NCI-H1436 (cell line): ENCODE data around the gene PYGM.
"Not testable (repeated sequence)": the region's sequence is repeated elsewhere in the genome, so short reads cannot be mapped to it uniquely, and the experiment has no call there.

Experiments
- DNase-seq: peaks from one replicate; lab custom pipeline; 2025; lab: John Stamatoyannopoulos, UW

Gene PYGM

DNA sequence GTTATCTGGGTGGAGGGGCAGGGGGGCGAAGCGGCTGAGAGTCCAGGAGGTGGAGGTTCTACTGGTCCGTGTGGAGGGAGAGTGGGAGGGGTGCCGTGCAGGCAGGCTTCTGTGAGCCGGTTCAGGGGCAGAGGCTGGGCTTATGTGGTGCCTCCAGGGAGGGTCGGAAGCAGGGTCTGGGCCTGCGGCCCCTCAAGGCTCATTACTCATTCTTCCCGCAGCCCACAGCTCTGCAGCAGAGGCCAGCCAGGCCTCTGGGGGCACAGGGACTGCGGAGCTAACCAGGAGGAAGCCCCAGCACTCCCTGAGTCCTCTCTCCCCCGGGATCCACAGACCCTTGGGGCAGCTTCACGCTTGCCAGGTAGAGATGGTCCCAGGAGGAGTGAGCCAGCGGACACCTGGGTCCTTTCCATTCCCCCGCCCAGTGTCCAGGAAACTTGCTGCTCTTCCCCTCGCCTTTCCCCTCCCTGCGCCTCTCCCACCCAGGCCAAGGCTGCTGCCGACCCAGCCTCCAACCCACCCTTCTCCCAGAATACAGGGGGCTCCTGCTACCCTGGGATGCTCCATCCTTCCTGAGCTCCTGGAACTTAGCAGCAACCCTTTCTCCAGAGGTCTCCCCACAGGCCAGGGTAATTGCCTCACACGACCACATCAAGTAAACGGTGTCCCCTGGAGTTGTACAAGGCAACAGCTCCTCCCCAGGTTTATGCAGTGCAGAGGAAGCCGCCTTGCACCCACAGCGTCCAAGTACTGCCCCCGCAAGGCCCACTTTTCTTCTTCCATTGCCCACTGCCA, 43.1 kb downstream of the PYGM start:
- DNase-seq = no peak

DNA sequence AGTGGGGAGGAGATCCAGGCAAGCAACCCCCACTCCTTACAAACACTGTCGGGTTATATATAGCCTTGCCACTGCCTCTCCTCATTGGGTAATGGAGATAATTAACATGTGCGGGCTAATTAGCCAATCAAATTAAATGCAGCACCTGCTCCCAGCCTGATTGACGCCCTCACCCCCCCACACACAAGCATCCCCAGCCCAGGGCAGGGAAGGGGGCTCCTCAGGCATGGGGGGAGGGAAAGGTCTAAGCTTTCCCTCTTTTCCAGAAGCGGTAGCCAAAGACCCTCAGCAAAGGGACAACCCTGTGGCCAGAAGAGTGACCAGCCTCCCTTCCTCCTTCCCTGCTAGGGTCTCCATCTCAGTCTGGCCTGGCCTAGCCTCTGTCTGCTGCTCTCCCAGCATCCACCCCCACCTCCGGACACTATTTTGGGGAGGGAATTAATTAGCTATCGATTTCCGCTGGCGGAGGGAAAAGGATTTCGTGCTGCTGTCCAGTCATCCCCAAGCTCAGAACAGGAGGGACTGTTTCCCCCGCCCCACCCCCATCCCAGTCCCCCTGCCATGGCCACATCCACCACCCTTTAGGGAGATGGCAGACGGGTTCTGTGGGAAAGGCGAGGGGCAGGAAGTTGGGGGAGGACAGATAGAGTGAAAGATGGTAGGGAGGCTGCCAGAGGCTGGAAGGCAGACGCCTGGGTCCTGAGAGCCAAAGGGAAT, 43.9 kb downstream of the PYGM start:
- DNase-seq = no peak

DNA sequence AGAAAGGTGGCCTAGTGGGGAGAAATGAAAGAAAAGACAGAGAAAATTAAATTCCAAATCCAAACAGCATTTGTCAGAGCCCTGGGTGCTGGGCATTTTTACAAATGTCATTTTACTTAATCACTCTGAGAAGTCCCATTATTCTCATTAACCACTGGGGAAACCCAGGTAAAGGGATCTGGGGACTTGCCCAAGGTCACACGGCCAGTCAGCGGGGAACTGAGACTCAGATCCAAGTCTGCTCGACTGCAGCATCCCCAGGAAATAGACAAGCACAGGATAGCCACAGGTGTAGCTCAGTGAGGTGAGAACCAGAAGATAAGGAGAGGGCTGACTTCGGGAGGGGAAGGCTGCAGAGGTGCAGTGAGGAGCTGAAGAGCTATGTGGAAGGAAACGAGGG, 44.7 kb downstream of the PYGM start:
- no peak for DNase-seq

DNA sequence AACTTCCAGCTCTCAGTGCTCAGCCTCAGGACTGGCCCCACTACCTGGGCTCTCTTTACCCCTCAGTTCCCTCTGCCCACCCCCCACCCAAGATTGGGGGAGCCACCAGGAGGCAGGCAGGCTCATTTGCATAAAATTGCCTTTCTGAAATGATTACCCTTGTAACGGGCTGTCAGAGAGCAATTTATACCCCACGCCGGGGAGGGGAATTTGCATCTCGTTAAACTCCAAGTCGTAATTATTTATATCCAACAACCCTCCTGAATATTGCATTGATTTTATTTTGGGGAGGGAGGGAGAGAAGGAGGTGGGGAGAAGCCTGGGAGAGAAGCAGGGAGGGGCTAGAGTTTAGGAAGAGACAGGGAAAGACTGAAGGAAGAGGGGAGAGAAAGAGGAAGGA, 45.1 kb downstream of the PYGM start:
- DNase-seq = no peak

DNA sequence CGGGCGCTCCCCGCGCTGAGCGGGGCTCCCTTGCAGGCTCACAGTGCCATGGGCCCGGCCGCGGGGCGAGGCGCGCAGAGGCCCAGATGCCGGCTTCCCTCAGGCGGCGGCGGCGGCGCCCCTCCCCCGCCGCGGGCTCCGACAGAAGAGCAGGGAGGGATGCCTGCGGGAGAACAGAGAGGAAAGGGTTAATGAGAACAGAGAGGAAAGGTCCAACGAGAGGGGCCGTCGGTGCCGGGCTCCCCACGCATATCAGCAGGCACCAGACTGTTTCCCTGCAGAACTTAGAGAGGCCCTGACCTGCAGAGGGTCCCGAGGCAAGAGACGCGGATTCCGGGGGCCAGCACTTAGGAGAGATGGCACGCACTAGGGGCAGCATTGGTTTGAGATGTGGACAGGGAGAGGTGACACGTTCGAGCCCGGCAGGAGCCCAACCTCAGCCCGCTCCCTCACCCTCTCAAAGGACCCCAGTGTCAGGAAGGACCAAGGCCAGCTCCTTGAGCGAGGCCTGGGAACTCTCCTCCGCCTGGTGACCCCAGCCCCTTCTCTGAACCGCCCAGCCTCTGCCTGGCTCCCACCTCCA, 45.9 kb downstream of the PYGM start:
- DNase-seq = no peak

DNA sequence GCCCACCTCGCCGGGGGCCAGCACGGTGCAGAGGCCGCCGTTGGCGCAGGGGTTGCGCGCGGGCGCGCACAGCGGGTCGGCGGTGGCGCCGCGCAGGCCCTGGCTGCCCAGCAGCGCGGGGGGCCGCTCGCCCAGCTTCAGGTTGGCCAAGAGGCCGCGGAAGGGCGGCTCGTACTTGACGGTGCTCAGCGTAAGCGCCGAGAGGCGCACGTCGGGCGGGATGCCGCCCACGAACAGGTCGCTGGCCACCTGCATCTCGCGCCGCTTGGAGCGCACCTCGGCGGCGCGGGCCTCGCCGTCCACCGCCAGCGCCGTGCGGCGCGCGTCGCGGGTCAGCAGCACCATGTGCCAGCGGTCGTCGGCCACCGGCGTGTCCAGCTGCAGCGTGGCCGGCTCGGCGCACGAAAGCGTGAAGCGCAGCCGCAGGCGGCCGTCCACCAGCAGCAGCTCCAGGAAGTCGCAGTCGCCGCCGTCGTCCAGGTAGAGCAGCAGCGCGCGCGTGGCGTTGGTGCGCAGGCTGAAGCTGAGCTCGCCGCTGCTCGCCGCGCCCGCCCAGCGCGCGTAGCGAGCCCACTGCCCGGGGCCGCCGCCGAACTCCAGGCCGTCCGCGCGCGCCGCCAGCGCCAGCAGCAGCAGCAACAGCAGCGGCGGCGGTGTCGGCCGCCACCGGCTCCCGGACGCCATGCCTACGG, 46.6 kb downstream of the PYGM start:
- DNase-seq = no peak

DNA sequence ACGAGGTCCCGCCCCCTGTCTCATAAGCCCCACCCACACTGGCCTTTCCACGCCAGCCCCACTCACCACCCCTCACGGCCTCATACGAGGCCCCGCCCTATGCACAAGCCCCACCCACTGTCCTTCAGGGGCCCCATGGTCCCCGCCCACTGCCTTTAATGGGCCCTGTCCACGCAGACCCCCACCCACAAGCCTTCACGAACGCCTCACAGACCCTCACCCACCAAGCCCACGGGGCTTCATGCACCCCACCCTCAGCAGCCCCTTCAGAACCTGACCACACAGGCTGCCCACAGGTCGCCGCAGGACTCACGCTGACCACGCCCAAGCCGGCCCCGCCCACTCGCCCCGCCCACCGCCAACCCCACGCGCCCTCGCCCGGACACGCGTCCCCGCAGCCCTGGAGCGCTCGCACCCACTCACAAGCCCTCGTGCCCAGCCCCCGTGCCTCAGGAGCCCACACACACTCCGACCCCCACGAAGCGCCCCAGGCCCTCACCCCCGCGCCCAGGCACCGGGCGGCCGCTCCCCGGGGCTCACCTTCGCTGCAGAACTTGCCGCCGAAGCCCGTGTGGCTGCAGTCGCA, 47.3 kb downstream of the PYGM start:
- DNase-seq = no peak

DNA sequence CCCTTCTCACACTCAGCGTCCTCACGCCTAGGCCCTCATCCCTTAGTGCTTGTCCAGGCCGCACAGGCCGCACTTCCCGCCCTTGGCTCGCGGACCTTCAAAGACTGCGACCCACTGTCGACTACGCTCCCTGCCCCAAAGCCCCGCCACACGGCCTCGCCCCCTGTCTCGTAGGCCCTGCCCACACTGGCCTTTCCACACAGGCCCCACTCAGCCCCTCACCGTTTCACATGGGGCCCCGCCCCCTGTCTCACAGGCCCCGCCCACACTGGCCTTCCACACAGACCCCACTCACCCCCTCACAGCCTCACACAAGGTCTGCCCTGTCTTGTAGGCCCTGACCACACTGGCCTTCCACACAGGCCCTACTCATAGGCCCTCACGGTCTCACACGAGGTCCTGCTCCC, 47.8 kb downstream of the PYGM start:
- DNase-seq = no peak

DNA sequence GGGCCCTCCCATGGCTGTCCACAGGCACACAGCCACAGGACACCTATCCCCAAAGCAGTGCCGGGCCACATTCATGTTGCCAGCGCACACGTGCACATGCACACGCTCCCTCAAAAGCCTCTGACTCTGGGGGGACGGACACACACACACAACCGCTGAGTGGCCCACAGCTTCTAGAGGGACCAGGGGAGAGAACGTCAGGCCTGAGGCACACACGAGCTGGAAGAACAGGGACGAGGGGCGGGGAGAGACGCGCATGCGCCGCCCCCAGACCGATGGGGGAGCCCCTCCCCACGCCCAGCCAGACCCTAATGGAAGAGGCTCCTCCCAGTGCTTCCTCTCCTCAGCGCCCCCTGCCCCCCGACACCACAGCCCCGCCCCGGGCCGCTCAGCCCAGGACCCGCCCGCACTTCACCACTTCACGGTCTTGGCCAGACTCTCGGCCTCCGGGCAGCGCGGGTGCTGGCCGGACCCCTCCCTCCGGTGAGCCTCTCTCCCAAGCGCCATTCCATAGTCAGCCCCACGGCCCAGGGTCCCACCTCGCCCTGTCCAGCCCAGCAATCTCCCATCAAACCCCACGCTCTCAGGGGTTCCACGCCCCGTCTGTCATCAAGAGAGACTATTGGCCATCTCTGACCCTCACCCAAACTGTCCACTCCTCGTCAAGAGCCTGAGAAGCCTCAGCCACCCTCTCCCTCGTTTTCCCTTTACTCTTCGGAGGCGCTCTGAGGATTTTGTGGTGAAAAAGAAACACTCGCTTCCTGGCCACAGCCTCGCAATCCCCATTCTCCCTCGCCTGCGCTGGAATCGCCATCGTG, 48.4 kb downstream of the PYGM start:
- DNase-seq = no peak

DNA sequence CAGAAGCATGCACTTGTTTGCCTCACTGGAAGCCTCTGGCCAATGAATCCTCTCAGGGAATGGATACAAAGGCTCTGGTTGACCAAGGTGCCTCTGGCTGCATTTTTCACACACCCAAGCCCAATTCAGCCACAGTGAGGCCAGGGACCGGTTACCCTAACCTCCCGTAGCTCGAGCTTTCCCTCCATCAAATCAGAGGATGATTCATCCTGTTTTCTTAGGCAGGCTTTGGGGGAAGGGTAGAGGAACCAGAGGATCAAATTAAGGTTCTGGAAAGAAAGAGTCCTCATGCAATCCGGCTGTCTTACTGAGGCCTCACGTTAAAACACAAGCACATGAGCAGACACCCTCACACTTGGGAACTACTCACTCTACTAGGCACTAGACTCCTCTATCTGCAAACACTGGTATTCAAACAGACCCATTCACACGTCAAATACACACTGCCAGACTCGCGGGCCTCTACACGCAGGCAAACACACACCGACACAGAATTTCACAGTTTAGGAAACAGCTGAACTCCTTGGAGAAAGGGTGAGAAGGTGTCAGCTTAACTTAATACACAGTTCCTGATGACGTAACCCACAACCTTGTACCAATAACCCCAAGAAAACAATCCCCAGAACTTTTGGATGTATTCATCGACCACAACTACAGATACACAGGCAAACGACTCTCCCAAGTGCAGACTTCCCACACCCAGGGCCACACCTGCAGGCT, 49.2 kb downstream of the PYGM start:
- DNase-seq = no peak

DNA sequence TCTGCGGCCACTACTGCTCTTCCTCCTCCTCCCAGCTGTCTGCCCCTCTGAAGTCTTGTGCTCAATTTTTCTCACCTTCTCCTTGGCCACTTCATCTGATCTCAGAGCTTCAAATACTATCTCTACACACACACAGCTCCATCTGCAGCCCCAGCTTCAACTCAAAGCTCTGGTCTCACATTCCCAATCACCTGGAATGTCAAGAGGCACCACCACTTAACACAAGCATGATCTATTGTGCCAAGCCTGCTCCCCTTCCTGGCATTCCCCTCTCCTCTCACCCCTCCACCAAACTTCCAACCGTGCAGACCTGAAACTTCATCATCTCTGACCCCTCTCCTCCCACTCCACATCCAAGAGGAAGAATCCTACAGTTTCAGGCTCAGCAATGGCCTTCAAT, 54.3 kb downstream of the PYGM start:
- no peak for DNase-seq

DNA sequence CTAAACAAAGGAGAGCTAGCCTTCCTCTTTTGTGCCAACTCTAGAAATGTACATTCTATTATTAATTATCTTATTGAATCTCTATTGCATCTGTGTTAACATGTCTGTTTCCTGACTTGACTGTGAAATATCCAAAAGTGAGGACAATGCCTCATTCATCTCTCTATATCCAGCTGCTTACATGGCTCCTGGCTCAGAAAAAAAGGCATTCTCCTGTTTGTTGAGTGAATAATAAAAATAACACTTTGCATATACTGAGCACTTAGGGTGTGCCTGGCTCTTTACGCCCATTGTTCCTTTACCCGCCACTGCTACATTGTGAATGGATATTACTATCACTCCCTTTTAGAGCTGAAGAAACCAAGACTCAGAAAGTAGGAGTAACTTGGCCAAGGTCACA, 56.7 kb downstream of the PYGM start:
- DNase-seq = no peak

DNA sequence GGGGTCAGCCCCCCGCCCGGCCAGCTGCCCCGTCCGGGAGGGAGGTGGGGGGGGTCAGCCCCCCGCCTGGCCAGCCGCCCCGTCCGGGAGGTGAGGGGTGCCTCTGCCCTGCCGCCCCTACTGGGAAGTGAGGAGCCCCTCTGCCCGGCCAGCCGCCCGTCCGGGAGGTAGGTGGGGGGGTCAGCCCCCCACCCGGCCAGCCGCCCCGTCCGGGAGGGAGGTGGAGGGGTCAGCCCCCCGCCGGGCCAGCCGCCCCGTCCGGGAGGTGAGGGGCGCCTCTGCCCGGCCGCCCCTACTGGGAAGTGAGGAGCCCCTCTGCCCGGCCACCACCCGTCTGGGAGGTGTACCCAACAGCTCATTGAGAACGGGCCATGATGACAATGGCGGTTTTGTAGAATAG, 57.8 kb downstream of the PYGM start:
- not testable (repeated sequence) for DNase-seq

DNA sequence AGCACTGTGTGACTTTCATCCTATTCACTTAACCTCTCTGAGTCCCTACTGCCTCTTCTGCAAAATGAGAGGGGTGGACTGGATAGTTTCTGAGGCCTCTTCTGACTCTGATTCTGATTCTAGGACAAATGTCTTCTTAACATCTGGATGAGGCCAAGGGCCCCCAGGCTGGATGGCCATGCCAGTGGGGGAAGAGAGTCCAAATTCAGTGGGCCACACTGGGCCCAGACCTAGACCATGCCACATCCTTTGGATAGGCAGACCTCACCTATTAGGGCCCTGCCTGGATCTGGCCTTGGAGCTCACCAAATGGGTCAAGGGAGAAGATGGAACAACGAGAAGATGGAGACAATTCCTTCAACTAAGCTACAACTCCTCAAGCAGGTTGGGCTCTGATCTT, 61.3 kb downstream of the PYGM start:
- DNase-seq = no peak

DNA sequence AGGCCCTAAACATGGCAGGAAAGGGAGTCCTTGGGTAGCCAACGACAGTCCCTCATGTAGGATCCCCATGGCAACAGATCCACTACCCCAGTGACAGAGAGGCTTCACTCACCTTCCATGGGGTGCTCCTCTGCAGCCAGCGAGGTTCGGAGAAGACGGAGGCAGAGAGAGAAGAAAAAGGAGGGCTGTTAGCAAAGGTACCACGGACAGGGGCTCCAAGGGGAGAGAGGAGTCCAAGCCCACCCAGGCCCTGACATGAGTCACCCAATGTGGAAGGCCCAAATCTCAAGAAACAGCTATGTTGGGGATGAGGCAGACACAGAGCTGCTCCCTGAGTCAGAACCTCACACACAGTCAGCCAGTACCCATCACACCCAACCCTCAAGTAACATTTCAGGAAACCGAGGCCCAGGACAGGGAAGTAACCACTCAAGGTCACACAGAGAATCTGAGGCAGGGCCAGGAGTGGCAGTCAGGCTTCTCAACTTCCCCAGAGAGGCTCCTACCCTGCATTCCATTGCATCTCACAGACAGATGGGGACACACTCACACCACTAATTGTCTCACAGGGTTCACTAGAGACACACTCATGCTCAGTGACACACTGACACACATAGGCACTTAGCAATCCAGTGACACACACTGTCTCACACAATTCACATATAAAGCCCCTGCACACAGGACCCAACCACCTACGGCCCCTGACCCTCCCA, 62.0 kb downstream of the PYGM start:
- DNase-seq = no peak
